Neutrophil (primary cell): ENCODE measurements around the gene CACNA2D3.

Source experiments
- H3K27ac ChIP-seq: fragments of 200-600 bp; sonication (generic); 2 replicates; pipeline ENCODE4 v1.5.1; 2016; ENCODE audit warnings: mild to moderate bottlenecking, moderate library complexity
- H3K27me3 ChIP-seq: fragments of 200-600 bp; sonication (generic); 2 replicates; pipeline ENCODE4 v1.6.0; 2016; ENCODE audit warnings: mild to moderate bottlenecking
- H3K36me3 ChIP-seq: fragments of 200-600 bp; sonication (generic); 2 replicates; pipeline ENCODE4 v1.5.1; 2017
- H3K4me1 ChIP-seq, 2 experiments: fragments of 200-600 bp in 1 of 2; sonication (generic) in 1 of 2; 1 replicate in 1 of 2; 2 replicates in 1 of 2; pipeline versions ENCODE4 v1.5.1 to v1.6.1; 2013 to 2016; ENCODE audit warnings: low read depth in 1 of 2, low read length in 1 of 2, mild to moderate bottlenecking in 1 of 2, moderate library complexity in 1 of 2; ENCODE audit not compliant: control insufficient read depth in 1 of 2, insufficient read depth in 1 of 2
- H3K4me3 ChIP-seq, 2 experiments: fragments of 200-600 bp in 1 of 2; sonication (generic) in 1 of 2; 1 replicate in 1 of 2; 2 replicates in 1 of 2; pipeline ENCODE4 v1.5.1; 2013 to 2016; ENCODE audit warnings: low read depth in 1 of 2, low read length in 1 of 2, mild to moderate bottlenecking in 1 of 2, moderate library complexity in 1 of 2
- H3K9me3 ChIP-seq: fragments of 200-600 bp; sonication (generic); 2 replicates; pipeline ENCODE4 v1.5.1; 2016
- TF ChIP-seq, protein P1 (sequence below): fragments of 200-600 bp; sonication (generic); IDR thresholded peaks from 2 replicates; pipeline ENCODE4 v1.5.1; 2016; ENCODE audit warnings: antibody characterized with exemption

CACNA2D3 gene

DNA sequence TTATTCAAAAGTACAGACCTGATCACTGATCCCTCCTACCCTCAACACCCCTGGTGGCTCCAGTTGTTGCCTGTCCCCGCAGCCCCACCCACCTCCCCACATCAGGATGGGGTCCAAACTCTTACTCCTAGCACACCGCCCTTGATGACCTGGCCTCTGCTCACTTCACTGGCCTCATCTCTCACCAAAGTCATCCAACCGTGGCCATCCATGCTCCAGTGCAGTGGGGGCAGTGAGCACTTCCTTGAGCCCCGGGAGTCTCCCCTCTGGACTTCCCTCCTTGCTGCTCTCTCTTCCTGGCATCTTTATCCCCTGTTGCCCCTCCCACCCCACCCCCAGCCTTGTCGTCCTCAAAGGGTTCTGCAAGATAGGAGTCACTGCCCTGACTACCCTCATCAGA, 191.1 kb downstream of the CACNA2D3 start:
- H3K36me3 ChIP-seq = no peaks in the 10 kb centered on the region
- H3K27ac ChIP-seq = no peak overlapping the region
- H3K9me3 ChIP-seq = no peaks in the 10 kb centered on the region
- no peaks in the 10 kb centered on the region for H3K27me3 ChIP-seq
- H3K4me1 ChIP-seq = no peaks in the 10 kb centered on the region
- TF ChIP-seq, protein P1, sequence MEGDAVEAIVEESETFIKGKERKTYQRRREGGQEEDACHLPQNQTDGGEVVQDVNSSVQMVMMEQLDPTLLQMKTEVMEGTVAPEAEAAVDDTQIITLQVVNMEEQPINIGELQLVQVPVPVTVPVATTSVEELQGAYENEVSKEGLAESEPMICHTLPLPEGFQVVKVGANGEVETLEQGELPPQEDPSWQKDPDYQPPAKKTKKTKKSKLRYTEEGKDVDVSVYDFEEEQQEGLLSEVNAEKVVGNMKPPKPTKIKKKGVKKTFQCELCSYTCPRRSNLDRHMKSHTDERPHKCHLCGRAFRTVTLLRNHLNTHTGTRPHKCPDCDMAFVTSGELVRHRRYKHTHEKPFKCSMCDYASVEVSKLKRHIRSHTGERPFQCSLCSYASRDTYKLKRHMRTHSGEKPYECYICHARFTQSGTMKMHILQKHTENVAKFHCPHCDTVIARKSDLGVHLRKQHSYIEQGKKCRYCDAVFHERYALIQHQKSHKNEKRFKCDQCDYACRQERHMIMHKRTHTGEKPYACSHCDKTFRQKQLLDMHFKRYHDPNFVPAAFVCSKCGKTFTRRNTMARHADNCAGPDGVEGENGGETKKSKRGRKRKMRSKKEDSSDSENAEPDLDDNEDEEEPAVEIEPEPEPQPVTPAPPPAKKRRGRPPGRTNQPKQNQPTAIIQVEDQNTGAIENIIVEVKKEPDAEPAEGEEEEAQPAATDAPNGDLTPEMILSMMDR = no peak
- no peak overlapping the region for H3K4me3 ChIP-seq

DNA sequence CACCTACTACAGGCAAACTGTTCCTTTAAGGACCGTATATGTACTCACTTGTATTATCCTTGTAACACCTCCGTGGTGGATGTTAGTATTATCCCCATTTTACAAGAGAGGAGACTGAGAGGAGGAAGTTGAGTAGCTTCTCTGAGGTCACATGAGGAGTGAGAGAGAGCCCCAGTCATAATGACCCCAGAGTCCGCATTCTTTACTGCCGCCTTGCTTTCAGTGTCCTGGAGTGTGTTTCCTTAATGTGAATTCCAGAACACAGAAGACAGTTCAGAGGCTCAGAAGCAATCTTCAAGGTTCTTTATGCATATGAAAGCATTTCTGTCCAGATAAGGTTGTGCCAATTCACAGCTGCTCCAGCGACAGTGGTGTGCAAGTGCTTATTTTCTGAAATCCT, 199.2 kb downstream of the CACNA2D3 start:
- Histone ChIP-seq H3K4me3 (no peak overlapping the region), H3K36me3 (no peaks in the 10 kb centered on the region), H3K9me3 (no peaks in the 10 kb centered on the region), H3K27ac (no peak overlapping the region), H3K27me3 (peaks cover 9% of the 10 kb centered on the region), H3K4me1 (no peaks in the 10 kb centered on the region)
- TF ChIP-seq, protein P1 = no peak

DNA sequence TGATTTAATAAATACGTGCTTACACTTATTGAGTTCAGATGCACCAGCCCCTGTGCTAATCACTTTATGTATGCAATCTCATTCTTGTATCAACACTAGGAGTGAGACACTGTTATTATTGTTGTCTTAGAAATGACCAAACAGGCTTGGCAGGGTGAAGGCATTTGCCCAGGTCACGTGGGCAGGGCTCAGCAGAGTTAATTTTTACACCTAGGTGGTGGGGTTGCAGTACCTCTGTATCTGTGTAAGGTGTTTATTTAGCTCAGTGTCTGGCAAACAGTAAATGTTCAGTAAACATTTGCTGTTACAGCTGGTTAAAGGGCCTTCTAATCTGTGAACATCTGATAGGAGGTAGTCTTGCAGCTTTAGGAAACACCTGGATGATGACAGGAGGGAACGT, 200.0 kb downstream of the CACNA2D3 start:
- H3K27ac ChIP-seq = no peak overlapping the region
- TF ChIP-seq, protein P1 = no peak
- H3K36me3 ChIP-seq = no peaks in the 10 kb centered on the region
- no peaks in the 10 kb centered on the region for H3K9me3 ChIP-seq
- H3K4me3 ChIP-seq = no peak overlapping the region
- H3K27me3 ChIP-seq = peaks cover 9% of the 10 kb centered on the region
- H3K4me1 ChIP-seq = no peaks in the 10 kb centered on the region

DNA sequence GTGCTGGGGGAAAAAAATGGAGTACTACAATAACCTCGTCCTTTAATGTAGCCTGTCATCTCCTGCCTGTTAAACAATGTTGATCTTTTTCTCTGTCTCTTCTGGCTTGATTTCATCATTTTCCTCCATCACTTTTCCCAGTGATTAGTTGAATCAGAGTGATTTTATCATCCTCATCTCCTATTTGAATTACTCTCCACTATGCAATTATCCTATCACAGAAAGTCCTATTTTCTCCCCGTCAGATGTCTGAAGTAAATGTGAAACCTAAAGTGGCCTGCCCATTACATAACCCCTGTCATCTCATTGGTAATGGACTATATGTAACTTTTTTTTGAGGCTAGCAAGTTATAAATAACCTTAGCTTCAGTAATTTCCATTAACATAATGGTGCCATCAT, 201.8 kb downstream of the CACNA2D3 start:
- Histone ChIP-seq H3K27ac (no peak overlapping the region), H3K36me3 (no peaks in the 10 kb centered on the region)
- TF ChIP-seq, protein P1 = no peak

DNA sequence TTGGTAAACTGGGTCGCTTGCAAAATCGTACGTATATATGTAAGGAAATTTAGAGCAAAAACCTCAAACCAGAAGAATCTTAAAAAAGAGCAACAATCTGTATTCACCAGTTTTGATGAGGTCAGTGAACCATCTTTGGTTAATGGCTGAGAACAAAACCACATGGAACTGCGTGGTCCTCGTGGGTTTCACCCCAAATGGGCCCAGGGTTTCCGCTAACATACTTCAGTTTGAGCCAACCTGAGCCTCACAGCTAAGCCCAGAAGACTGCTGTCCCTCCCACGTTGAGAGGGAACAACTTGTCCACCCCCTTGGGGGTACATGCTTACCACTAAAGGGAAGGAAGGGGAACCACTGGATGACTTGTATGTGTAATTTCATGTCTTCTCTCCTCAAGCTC, 204.6 kb downstream of the CACNA2D3 start:
- no peak overlapping the region for H3K27ac ChIP-seq
- H3K36me3 ChIP-seq = no peaks in the 10 kb centered on the region
- H3K4me1 ChIP-seq = no peaks in the 10 kb centered on the region
- peaks cover 9% of the 10 kb centered on the region for H3K27me3 ChIP-seq
- TF ChIP-seq, protein P1 = no peak
- no peaks in the 10 kb centered on the region for H3K9me3 ChIP-seq
- no peak overlapping the region for H3K4me3 ChIP-seq

More for the DNA sequence above, 201.8 kb downstream of the CACNA2D3 start:
- no peaks in the 10 kb centered on the region for H3K4me1 ChIP-seq
- no peak overlapping the region for H3K4me3 ChIP-seq
- no peaks in the 10 kb centered on the region for H3K9me3 ChIP-seq
- H3K27me3 ChIP-seq = peaks cover 9% of the 10 kb centered on the region

DNA sequence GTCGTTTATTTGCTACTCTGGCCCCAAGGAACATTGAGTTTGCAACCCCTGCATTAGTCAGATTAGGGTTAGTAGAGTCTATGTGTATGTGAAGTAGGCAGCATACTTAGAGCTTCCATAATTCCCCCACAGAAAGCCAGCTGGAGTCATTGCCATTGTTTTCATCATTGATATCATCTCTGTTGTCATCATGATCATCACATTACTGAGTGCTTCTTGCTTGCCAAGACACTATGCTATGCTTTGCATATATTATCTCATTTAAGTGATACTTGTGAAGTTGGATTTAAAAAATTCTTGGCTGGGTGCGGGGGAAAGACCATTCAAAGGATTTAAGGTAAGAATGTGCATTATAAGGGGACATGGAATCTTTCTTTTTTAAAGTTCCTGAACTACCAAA, 209.0 kb downstream of the CACNA2D3 start:
- TF ChIP-seq, protein P1 = no peak
- Histone ChIP-seq H3K27ac (no peak overlapping the region), H3K4me3 (no peak overlapping the region), H3K4me1 (no peaks in the 10 kb centered on the region), H3K9me3 (no peaks in the 10 kb centered on the region), H3K27me3 (peaks cover under 1% of the 10 kb centered on the region), H3K36me3 (no peaks in the 10 kb centered on the region)
